GF-D8 (cell line): ENCODE data around the gene ACADS.
"Not testable (repeated sequence)": the region's sequence is repeated elsewhere in the genome, so short reads cannot be mapped to it uniquely, and the experiment has no call there.

Experiments used
- DNase-seq: peaks from one replicate; lab custom pipeline; 2025; lab: John Stamatoyannopoulos, UW

The ACADS gene

GRCh38 chr12:120732198-120732597 lies 6.6 kb downstream of the ACADS start:
- DNase-seq: not testable (repeated sequence)

DNA sequence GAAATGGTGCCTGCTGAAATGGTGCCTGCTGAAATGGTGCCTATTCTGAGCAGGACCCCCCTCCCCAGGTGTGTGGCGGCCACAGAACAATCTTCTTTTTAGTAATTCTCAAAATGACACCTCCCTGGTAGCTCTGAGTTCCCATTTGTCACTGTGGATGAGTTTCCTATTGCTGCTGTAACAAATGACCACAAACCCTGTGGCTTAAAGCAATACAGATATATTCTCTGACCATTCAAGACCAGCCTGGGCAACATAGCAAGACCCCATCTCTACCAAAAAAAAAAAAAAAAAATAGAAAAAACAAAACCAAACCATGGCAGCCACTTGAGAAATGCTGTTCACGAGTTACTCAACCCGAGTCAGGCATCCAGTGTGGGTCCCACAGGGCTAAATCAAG lies 7.9 kb downstream of the ACADS start:
- no peak for DNase-seq

- DNase-seq: no peak
These were observed 8.6 kb downstream of the ACADS start for GRCh38 chr12:120734210-120734609.

DNA sequence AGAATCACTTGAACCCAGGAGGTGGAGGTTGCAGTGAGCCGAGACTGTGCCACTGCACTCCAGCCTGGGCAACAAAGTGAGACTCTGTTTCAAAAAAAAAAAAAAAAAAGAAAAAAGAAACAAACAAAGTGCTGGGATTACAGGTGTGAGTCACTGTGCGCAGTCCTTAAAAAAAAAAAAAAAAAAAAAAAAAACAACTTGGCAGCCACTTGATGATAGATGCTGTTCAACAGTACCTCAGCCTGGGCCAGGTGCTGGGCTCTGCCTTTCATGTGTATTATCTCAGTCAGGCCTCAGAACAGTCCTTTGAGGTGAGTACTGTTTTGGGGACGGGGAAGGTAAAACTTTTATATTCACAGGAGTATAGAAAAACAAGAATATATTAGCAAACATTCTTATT lies 9.6 kb downstream of the ACADS start:
- no peak for DNase-seq

GRCh38 chr12:120736404-120737331 lies 11.0 kb downstream of the ACADS start:
- no peak for DNase-seq

DNA sequence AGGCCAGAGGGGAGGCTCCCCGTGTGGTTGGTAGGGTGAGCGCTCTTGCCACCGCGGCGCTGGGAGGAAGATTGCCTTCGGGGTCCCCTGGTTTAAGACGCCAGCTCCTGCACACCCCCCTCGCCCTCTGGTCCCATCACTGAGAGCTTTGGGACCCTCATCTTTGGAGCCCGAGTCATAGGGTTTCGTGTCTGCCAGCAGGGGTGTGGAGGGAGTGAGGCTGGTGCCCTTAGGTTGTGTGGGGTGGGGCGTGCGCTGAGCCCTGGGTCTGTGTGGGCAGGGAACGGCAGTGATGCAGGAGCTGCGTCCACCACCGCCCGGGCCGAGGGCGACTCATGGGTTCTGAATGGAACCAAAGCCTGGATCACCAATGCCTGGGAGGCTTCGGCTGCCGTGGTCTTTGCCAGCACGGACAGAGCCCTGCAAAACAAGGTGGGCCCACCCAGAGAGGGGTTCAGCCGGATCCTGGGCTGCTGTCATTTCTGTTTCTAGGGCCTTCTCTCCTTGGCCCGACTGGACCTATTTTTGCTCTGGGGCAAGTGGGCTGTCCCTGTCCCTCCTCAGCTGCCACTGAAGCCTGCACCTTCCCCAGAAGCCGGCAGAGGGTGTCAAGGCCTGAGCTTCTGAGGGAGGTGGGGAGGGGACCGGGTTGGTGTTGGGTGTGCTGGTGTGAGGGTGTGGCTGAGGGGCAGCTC lies 12.1 kb downstream of the ACADS start:
- DNase-seq: no peak

GRCh38 chr12:120738252-120739030 lies 12.8 kb downstream of the ACADS start:
- no peak for DNase-seq

- DNase-seq: no peak
These were observed 13.6 kb downstream of the ACADS start for GRCh38 chr12:120739031-120739762.

- DNase-seq: no peak
These were observed 14.4 kb downstream of the ACADS start for GRCh38 chr12:120739821-120740613.

GRCh38 chr12:120740871-120741270 lies 15.2 kb downstream of the ACADS start:
- DNase-seq: no peak

GRCh38 chr12:120741476-120742421 lies 16.1 kb downstream of the ACADS start:
- DNase-seq: no peak

DNA sequence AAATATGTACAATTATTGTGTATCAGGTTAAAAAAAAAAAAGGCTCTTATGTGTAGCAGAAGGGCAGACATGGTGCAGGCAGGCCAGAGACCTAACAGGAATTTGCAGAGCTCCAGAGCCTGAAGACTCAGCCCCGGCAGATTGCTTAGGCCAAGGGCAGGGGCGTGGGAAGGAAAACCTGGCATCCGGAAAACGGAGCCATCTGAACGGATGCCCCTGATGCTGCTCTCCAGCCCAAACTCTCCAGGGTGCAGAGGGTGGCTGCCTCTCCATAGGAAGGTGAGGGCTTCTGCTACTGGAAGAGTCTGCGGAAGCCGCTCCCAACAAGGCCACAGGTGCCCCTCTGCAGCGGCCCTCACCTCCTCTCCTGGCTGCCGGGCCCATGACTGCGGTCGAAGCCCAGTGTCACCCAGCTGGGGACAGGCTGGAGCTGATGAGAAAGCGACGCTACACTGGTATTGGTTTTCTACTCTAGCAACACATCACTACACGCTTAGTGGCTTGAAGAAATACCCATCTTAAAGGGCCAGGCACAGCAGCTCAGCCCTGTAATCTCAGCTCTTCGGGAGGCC lies 19.4 kb downstream of the ACADS start:
- no peak for DNase-seq

DNA sequence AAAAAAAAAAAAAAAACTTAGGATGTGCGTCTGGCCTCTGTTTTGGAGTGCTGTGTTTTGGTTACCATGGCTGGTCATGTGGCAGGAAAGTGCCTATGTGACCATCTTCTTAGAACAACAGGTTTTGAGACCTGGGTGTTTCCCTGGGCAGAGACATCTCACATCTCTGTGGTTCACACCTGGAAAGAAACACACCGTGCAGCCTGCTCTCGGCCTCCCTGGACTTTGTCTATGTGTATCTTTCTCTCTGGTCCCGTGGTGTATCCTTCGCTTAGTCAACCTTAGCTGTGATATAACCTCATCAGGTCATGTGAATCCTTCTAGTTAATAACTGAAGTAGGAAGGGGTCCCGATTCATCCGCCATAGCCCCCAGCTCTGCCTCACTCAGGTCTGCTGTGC lies 22.6 kb downstream of the ACADS start:
- DNase-seq: no peak

GRCh38 chr12:120749256-120749655 lies 23.6 kb downstream of the ACADS start:
- no peak for DNase-seq

GRCh38 chr12:120750806-120751205 lies 25.2 kb downstream of the ACADS start:
- no peak for DNase-seq

- DNase-seq: no peak
These were observed 25.8 kb downstream of the ACADS start for GRCh38 chr12:120751389-120751788.

GRCh38 chr12:120754792-120755191 lies 29.2 kb downstream of the ACADS start:
- DNase-seq: no peak

- DNase-seq: no peak
These were observed 29.6 kb downstream of the ACADS start for GRCh38 chr12:120755269-120755668.

- no peak for DNase-seq
These were observed 31.7 kb downstream of the ACADS start for GRCh38 chr12:120757226-120757742.
